HEK293T (cell line): ENCODE results near the gene MRC1.

Experiments
- CTCF ChIA-PET: fragments of 350-600 bp; formaldehyde crosslinking; extraction: SDS; loops from one replicate; lab custom pipeline; 2021; ENCODE audit warnings: antibody characterized with exemption, inconsistent platforms; lab: Yijun Ruan, JAX
- POLR2A ChIA-PET: fragments of 350-600 bp; formaldehyde crosslinking; extraction: SDS; loops from one replicate; lab custom pipeline; 2020; ENCODE audit warnings: antibody characterized with exemption, inconsistent platforms; lab: Yijun Ruan, JAX
- DNase-seq: peaks from one replicate; pipeline ENCODE4 v3.0.0; 2012; ENCODE audit warnings: mixed read lengths; ENCODE audit errors: extremely low spot score
- ARNT ChIP-seq: fragments of 450-650 bp; IDR thresholded peaks from 2 replicates; pipeline ENCODE4 v1.6.1; 2017; ENCODE audit warnings: mild to moderate bottlenecking
- BHLHE40 ChIP-seq: fragments of 450-650 bp; IDR thresholded peaks from 2 replicates; pipeline ENCODE4 v1.6.1; 2016; ENCODE audit warnings: mild to moderate bottlenecking, moderate library complexity, borderline replicate concordance
- CTBP1 ChIP-seq: fragments of 450-650 bp; IDR thresholded peaks from 2 replicates; pipeline ENCODE4 v1.6.1; 2016; ENCODE audit warnings: borderline replicate concordance
- ELF4 ChIP-seq: fragments of 450-650 bp; IDR thresholded peaks from 2 replicates; pipeline ENCODE4 v1.6.1; 2017; ENCODE audit warnings: antibody characterized with exemption
- FOXA1 ChIP-seq: fragments of 450-650 bp; IDR thresholded peaks from 2 replicates; pipeline ENCODE4 v1.6.1; 2016; ENCODE audit warnings: mild to moderate bottlenecking
- FOXK2 ChIP-seq: fragments of 450-650 bp; IDR thresholded peaks from 2 replicates; pipeline ENCODE4 v1.6.1; 2016; ENCODE audit warnings: mild to moderate bottlenecking
- FOXM1 ChIP-seq: fragments of 450-650 bp; IDR thresholded peaks from 2 replicates; pipeline ENCODE4 v1.6.1; 2017; ENCODE audit warnings: mild to moderate bottlenecking, borderline replicate concordance
- HDGF ChIP-seq: fragments of 450-650 bp; IDR thresholded peaks from 2 replicates; pipeline ENCODE4 v1.6.1; 2017; ENCODE audit warnings: antibody characterized with exemption, borderline replicate concordance
- L3MBTL2 ChIP-seq: fragments of 450-650 bp; conservative IDR thresholded peaks from 2 replicates; pipeline ENCODE4 v1.6.1; 2016; ENCODE audit warnings: mild to moderate bottlenecking
- LEF1 ChIP-seq: fragments of 450-650 bp; IDR thresholded peaks from 2 replicates; pipeline ENCODE4 v1.6.1; 2017; ENCODE audit warnings: mild to moderate bottlenecking, borderline replicate concordance
- NFRKB ChIP-seq: fragments of 450-650 bp; IDR thresholded peaks from 2 replicates; pipeline ENCODE4 v1.6.1; 2016; ENCODE audit warnings: mild to moderate bottlenecking, moderate library complexity
- PKNOX1 ChIP-seq: fragments of 450-650 bp; IDR thresholded peaks from 2 replicates; pipeline ENCODE4 v1.6.1; 2016
- SP1 ChIP-seq: fragments of 450-650 bp; IDR thresholded peaks from 2 replicates; pipeline ENCODE4 v1.6.1; 2017
- SUZ12 ChIP-seq: fragments of 450-650 bp; IDR thresholded peaks from 2 replicates; pipeline ENCODE4 v1.6.1; 2016; ENCODE audit warnings: mild to moderate bottlenecking
- TARDBP ChIP-seq: fragments of 450-650 bp; IDR thresholded peaks from 2 replicates; pipeline ENCODE4 v1.6.1; 2016
- ZNF384 ChIP-seq: fragments of 450-650 bp; IDR thresholded peaks from 2 replicates; pipeline ENCODE4 v1.6.1; 2016

The MRC1 gene

DNA sequence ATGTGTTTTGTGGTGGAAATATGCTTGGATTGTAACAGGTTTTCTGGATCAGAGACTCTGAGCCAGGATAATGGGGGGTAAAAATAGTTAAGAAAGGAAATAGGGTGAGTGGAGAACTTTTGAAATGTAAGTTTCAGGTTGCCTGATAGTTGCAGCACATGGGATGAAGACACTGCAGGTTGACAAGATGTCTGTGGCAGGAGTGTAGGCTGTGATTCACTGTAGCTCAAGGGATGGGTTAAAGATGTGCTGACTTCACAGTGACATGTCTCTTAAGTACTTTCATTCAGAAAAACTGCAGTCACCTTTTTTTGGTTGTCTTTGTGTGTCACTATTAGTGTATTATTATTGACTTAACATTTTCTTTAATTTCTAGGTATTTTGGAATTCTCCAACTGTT, 79.0 kb downstream of the MRC1 start:
- DNase-seq = no peak
- no peak for TF ChIP-seq PKNOX1
- no peak for TF ChIP-seq ZNF384
- no peak for TF ChIP-seq ELF4
- TF ChIP-seq LEF1 = no peak
- no peak for TF ChIP-seq FOXK2
- TF ChIP-seq CTBP1 = no peak
- no peak for TF ChIP-seq BHLHE40
- TF ChIP-seq NFRKB = no peak
- no peak for TF ChIP-seq TARDBP
- no peak for TF ChIP-seq L3MBTL2
- TF ChIP-seq ARNT = no peak
- no peak for TF ChIP-seq HDGF
- TF ChIP-seq SP1 = no peak
- TF ChIP-seq FOXM1 = no peak
- POLR2A ChIA-PET = no interaction called here
- CTCF ChIA-PET = no interaction called here

DNA sequence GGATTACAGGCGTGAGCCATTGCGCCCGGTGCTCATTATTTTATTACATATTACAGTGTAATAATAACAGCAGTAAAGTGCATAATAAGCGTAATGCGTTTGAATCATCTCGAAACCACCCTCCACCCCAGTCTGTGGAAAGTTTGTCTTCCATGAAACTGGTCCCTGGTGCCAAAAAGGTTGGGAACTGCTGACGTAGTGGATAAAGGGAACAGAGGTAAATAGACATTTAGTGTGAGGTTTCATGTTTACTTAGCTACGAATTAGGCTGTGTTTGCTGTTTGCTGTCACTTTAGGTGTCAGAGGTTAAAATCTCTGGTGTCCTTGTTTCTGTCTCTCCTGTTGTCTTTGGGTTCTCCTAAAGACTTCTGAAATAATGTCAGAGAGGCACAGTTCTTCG, 82.3 kb downstream of the MRC1 start:
- TF ChIP-seq HDGF (no peak), PKNOX1 (no peak), SP1 (no peak), NFRKB (no peak), LEF1 (no peak), FOXA1 (no peak), TARDBP (no peak), ZNF384 (no peak), FOXK2 (no peak), ARNT (no peak), FOXM1 (no peak)
- CTCF ChIA-PET = no interaction called here
- POLR2A ChIA-PET = no interaction called here
- no peak for DNase-seq

- CTCF ChIA-PET = no interaction called here
These were observed 95.4 kb downstream of the MRC1 start for GRCh38 chr10:17904564-17904963.

DNA sequence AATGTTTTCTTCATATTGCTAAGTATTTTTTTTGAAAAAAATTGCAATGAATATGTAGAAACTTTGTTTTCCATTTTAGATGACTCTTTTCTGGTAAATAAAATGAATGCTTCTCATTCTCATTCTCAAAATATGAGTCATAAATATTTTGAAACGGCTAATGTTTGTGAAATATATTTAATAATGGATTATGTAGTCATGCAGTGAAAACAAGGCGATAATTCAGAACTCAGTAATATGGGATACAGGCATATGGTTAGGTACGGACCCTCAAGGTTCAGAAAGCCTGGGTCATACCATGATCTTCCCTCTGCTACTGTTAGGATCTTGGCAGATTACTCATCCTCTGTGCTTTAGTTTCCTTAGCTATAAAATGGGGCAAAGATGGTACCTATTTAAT, 96.3 kb downstream of the MRC1 start:
- ChIA-PET CTCF (no interaction called here), POLR2A (no interaction called here)
- no peak for DNase-seq
- TF ChIP-seq NFRKB = no peak

More at GRCh38 chr10:17904564-17904963, 95.4 kb downstream of the MRC1 start:
- no peak for DNase-seq
- TF ChIP-seq NFRKB = no peak
- no peak for TF ChIP-seq FOXK2
- no peak for TF ChIP-seq FOXA1
- TF ChIP-seq ZNF384 = no peak
- TF ChIP-seq TARDBP = no peak
- no peak for TF ChIP-seq CTBP1
- TF ChIP-seq SP1 = no peak
- TF ChIP-seq FOXM1 = no peak
- TF ChIP-seq L3MBTL2 = no peak
- TF ChIP-seq ARNT = no peak
- TF ChIP-seq LEF1 = no peak
- TF ChIP-seq BHLHE40 = no peak
- TF ChIP-seq ELF4 = no peak
- POLR2A ChIA-PET = no interaction called here

- ChIA-PET POLR2A (no interaction called here), CTCF (no interaction called here)
- no peak for TF ChIP-seq ELF4
- no peak for TF ChIP-seq NFRKB
- TF ChIP-seq BHLHE40 = no peak
- TF ChIP-seq FOXK2 = no peak
- no peak for DNase-seq
These were observed 96.9 kb downstream of the MRC1 start for GRCh38 chr10:17906002-17906401.

- POLR2A ChIA-PET = no interaction called here
- TF ChIP-seq CTBP1 = no peak
- no peak for TF ChIP-seq TARDBP
- TF ChIP-seq ELF4 = no peak
- TF ChIP-seq NFRKB = no peak
- TF ChIP-seq L3MBTL2 = no peak
- no peak for TF ChIP-seq SUZ12
- TF ChIP-seq BHLHE40 = no peak
- no peak for TF ChIP-seq HDGF
- no peak for TF ChIP-seq SP1
- no peak for TF ChIP-seq ARNT
- TF ChIP-seq ZNF384 = no peak
- TF ChIP-seq FOXM1 = no peak
- TF ChIP-seq FOXK2 = no peak
- TF ChIP-seq LEF1 = no peak
- TF ChIP-seq FOXA1 = no peak
- TF ChIP-seq PKNOX1 = no peak
- CTCF ChIA-PET = interaction anchor here (1.2 kb wide), 1 partner anchor 17 kb away, joined by 4 read pairs; no protein-coding TSS in a partner anchor
- no peak for DNase-seq
These were observed 98.5 kb downstream of the MRC1 start for GRCh38 chr10:17907641-17908040.
